HG03469 (cell line): Measurements from ENCODE around the gene CEACAM16.
"Not testable (repeated sequence)": the region's sequence is repeated elsewhere in the genome, so short reads cannot be mapped to it uniquely, and the experiment has no call there.

ENCODE experiments used
- ATAC-seq: cut with Tn5 transposase; IDR thresholded peaks from one replicate; pipeline ENCODE4 v1.9.1; 2021; ENCODE audit warnings: mild to moderate bottlenecking, moderate library complexity, moderate number of reproducible peaks; ENCODE audit not compliant: unreplicated experiment

The CEACAM16 gene

GRCh38 chr19:44702551-44703176, 3.7 kb downstream of the CEACAM16 start:
- no peak for ATAC-seq

- ATAC-seq = no peak
These were observed 4.6 kb downstream of the CEACAM16 start for GRCh38 chr19:44703336-44704078.

DNA sequence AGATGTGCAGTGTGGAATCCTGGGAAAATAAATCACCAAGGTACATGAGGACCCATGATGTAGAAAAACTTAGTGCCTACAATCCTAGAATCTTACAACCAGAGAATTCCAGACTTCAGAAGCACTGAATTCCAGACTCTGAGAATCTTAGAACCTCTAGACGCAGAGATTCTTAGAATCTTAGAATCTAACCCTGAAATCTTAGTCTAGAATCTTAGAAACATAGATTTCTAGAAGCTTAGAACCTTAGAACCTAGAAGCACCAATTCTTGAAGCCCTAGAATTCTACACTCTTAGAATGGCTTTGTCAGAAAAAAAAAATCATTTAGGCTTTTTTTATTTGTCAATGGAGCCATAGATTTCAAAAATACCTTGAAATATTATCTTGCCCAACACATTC, 6.0 kb downstream of the CEACAM16 start:
- ATAC-seq = no peak

DNA sequence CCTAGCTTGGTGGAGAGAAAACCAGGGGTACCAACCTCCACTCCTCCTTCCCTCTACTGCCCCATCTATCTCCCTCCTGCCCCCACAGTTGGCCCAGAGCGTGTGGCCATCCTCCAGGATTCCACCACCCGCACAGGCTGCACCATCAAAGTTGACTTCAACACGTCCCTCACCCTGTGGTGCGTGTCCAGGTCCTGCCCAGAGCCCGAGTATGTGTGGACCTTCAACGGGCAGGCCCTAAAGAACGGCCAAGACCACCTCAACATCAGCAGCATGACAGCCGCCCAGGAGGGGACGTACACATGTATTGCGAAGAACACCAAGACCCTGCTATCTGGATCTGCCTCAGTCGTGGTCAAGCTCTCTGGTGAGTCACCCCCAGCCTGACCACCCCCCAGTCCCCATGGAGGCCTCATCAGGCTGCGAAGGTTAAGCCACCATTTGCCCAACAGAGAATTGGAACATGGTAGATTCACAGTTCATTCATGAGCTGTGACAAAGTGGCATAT, 6.6 kb downstream of the CEACAM16 start:
- ATAC-seq = no peak

DNA sequence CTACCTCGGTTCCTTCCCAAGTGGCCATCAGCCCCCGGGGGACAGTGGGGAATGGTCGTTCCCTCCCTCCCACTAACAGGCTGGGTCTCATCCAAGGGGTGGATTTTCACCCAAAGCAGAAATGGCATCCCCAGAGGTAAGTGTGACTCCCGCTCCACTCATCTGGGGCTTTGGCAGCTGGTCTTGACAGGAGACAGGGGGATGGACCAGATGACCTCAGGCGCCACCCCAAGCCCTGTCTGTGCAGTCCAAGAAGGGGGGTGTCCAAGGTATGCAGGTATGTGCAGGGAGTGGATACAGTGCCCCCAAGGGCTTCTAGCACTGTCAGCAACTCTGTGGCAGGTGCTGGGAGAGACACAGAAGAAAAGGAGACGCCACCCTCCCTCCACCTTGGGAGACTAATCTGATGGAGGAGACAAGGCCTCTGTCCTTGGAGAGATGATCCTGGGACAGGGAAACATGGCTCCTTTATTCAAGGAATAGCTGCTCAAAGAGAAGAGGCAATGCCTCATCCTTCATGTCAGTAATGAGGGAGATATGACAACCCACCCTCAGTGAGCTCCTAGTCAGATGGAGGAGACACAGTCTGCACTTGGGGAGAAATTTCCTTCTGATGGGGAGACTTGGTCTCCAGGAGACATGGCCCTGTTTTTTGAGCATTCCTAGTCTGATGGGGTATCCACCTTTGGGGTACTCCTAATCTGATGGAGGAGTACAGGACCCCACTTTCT, 7.7 kb downstream of the CEACAM16 start:
- ATAC-seq = no peak

DNA sequence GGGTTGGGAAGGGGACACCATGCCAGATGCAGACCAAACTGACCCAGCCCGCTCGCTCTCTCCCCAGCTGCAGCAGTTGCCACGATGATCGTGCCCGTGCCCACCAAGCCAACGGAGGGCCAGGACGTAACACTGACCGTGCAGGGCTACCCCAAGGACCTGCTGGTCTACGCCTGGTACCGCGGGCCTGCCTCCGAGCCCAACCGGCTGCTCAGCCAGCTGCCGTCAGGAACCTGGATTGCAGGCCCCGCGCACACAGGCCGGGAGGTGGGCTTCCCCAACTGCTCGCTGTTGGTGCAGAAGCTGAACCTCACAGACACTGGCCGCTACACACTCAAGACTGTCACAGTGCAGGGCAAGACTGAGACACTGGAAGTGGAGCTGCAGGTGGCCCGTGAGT, 8.8 kb downstream of the CEACAM16 start:
- ATAC-seq = no peak

DNA sequence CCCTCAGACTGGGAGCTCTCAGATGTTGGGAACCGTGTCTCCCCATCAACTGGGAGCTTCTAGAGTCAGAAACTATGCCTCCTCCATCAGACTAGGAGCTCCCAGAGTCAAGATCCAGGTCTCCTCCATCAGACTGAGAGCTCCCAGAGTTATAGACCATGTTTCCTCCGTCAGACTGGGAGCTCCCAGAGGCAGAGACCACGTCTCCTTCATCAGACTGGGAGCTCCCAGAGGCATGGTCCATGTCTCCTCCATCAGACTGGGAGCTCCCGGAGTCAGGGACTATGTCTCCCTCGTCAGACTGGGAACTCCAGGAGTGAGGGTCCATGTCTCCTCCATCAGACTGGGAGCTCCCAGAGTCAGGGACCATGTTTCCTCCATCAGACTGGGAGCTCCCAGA, 10.0 kb downstream of the CEACAM16 start:
- ATAC-seq = no peak

- not testable (repeated sequence) for ATAC-seq
These were observed 10.7 kb downstream of the CEACAM16 start for GRCh38 chr19:44709434-44710266.

GRCh38 chr19:44710483-44710882, 11.5 kb downstream of the CEACAM16 start:
- ATAC-seq = no peak

- ATAC-seq = no peak
These were observed 14.0 kb downstream of the CEACAM16 start for GRCh38 chr19:44712864-44713515.

- no peak for ATAC-seq
These were observed 15.7 kb downstream of the CEACAM16 start for GRCh38 chr19:44714597-44715169.

DNA sequence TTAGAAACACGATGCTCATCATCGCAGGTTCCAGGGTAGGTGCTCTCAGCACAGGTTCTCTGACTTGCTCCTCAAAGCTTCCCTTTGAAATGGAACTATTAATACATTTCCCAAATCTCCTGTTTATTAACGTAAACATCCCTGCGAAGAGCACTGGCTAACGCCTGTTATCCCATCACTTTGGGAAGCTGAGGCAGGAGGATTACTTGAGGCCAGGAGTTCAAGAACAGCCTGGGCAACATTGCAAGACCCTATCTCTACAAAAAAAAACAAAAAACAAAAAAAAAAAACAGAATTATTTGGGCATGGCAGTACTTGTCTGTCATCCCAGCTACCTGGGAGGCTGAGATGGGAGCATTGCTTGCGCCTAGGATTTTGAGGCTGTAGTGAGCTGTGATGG, 18.7 kb downstream of the CEACAM16 start:
- ATAC-seq = no peak

GRCh38 chr19:44718441-44719261, 19.7 kb downstream of the CEACAM16 start:
- ATAC-seq = no peak

DNA sequence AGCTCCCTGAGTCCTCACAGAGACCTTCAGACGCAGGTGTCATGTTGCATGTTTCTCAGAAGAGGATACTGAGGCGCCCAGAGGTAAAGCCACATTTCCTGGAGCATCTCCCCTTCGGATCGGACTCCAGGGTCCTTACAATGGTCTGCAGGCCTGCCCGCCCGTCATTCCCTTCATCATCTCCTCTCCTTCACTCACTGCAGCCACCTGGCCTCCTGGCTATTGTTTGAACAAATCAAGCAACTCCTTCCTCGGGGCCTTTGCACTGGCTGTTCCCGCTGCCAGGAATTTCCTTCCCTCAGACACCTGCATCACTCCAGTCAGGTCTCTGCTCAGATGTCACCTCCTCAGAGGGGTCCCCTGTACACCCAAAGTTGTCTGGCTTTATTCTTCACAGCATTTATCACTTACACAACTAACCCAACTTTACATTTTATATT, 20.3 kb downstream of the CEACAM16 start:
- ATAC-seq = no peak

- ATAC-seq = not testable (repeated sequence)
These were observed 21.4 kb downstream of the CEACAM16 start for GRCh38 chr19:44720396-44720795.

DNA sequence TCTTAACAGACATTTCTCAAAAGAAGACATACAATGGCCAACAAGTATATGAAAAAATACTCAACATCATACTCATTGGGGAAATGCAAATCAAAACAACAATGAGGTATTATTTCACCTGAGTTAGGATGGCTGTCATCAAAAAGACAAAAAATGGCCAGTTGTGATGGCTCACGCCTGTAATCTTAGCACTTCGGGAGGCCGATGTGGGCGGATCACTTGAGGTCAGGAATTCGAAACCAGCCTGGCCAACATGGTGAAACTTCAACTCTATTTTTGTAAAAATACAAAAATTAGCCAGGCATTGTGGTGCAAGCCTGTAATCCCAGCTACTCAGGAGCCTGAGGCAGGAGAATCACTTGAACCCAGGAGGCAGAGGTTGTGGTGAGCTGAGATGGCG, 22.0 kb downstream of the CEACAM16 start:
- no peak for ATAC-seq

GRCh38 chr19:44721369-44721768, 22.4 kb downstream of the CEACAM16 start:
- ATAC-seq = not testable (repeated sequence)

DNA sequence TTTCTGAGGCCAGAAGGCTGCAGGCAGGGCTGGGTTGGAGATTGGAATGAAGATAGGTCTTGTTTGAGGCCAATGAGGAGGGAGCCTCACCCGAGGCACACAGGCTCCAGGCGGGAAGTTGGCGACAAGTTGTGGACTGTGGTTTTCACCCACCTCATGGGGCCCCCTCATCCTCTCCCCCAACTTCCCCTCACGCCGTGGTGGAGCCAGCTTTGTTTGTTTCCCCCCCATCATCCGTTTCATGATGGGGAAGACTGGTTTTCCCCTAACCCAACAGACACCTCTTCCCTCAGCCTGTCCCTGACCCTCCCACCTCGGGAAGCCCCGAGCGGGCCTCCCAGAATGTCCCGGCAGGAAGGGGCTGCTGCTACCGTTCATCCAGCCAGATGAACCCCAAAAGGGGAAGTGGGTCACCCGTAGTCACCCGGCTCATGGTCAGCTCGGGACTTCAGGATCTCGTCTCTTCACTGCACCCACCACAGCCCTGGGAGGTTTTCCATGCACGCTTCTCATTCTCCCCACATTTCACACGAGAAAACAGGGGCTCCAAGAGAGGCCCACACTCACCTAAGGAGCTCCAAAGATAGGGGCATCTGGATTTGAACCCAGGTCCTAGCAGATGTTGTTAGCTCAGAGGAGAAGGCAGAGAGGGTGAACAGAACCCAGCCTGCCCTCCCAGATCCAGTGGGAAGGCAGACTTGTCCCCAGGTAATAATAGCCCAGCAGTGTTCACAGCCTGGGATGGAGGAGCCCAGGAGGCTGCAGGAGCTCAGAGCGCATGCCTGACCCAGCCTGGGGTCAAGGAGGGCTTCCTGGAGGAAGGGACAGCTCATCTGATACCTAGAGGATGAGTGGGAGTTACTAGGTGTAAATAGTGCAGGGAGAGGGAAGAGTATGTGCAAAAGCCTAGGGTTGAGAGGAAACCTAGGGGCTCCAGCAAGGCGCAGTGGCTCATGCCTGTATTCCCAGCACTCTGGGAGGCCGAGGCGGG, 23.5 kb downstream of the CEACAM16 start:
- ATAC-seq = no peak
